C1 segment of cervical spinal cord (tissue), 14 donors: Measurements from ENCODE around the gene POLR3GL.
"Not testable (repeated sequence)": the region's sequence is repeated elsewhere in the genome, so short reads cannot be mapped to it uniquely, and the experiment has no call there.

Experiments used
- DNase-seq, 14 donors: peaks; one replicate each; lab custom pipeline; 2025; lab: John Stamatoyannopoulos, UW

Gene POLR3GL

GRCh38 chr1:146019231-146020057, 55.0 kb downstream of the POLR3GL start:
- DNase-seq = no peak

GRCh38 chr1:146020058-146021049, 55.9 kb downstream of the POLR3GL start:
- DNase-seq = no peak

- DNase-seq = no peak
Observed at GRCh38 chr1:146021050-146021445, 56.6 kb downstream of the POLR3GL start.

GRCh38 chr1:146021622-146022402, 57.3 kb downstream of the POLR3GL start, which contains the start of gene HJV:
Gene HJV, minus strand, starts transcription at chr1:146021735. Its CDS starts 1,504 bp downstream, at chr1:146020231.
- DNase-seq = no peak

- no peak for DNase-seq
Observed at GRCh38 chr1:146022403-146023127, 58.1 kb downstream of the POLR3GL start.

GRCh38 chr1:146025787-146026495, 61.5 kb downstream of the POLR3GL start:
- not testable (repeated sequence) for DNase-seq

GRCh38 chr1:146026650-146027049, 62.2 kb downstream of the POLR3GL start:
- DNase-seq = not testable (repeated sequence)
